ENCODE results near the gene CTR9. TPM values are rescaled to one million over a fixed set of nuclear protein-coding genes. Genes with fewer than 3 reads are reported as not detected.

The CTR9 gene
- polyA plus RNA-seq, 2 donors, result 11.1 to 15.9 TPM

GRCh38 chr11:10777393-10777793 lies 26.3 kb downstream of the CTR9 start:
- Histone ChIP-seq H3K27me3 (ENCODE audit: control insufficient read depth in 1 of 2, insufficient read depth in 2 of 2, low read length in 2 of 2) (no peaks in the 10 kb centered on the region), H3K27ac (ENCODE audit: low read depth in 2 of 2, low read length in 1 of 2) (no peak overlapping the region), H3K4me3 (ENCODE audit: low read depth in 1 of 2, low read length in 2 of 2) (no peak overlapping the region), H3K36me3 (ENCODE audit: control insufficient read depth in 2 of 2, insufficient read depth in 2 of 2, low read length in 1 of 2) (peaks cover 6 to 16% of the 10 kb centered on the region in 2 donors), H3K9me3 (ENCODE audit: control insufficient read depth in 2 of 2, insufficient read depth in 1 of 2, low read depth in 1 of 2, low read length in 1 of 2) (no peaks in the 10 kb centered on the region), H3K4me1 (ENCODE audit: control insufficient read depth in 2 of 2, insufficient read depth in 2 of 2, low read length in 1 of 2) (no peaks in the 10 kb centered on the region)
- 73 to 76% methylated on average over 3 of the region's 3 CpGs for WGBS, 2 donors

- Histone ChIP-seq H3K36me3 (ENCODE audit: control insufficient read depth in 2 of 2, insufficient read depth in 2 of 2, low read length in 1 of 2) (peaks cover 6 to 14% of the 10 kb centered on the region in 2 donors), H3K9me3 (ENCODE audit: control insufficient read depth in 2 of 2, insufficient read depth in 1 of 2, low read depth in 1 of 2, low read length in 1 of 2) (no peaks in the 10 kb centered on the region), H3K4me1 (ENCODE audit: control insufficient read depth in 2 of 2, insufficient read depth in 2 of 2, low read length in 1 of 2) (no peaks in the 10 kb centered on the region), H3K27ac (ENCODE audit: low read depth in 2 of 2, low read length in 1 of 2) (no peak overlapping the region), H3K4me3 (ENCODE audit: low read depth in 1 of 2, low read length in 2 of 2) (no peak overlapping the region), H3K27me3 (ENCODE audit: control insufficient read depth in 1 of 2, insufficient read depth in 2 of 2, low read length in 2 of 2) (no peaks in the 10 kb centered on the region)
- 76 to 80% methylated on average over 6 of the region's 6 CpGs for WGBS, 2 donors
Observed at GRCh38 chr11:10777806-10778205, 26.8 kb downstream of the CTR9 start.

GRCh38 chr11:10778217-10778970 lies 27.3 kb downstream of the CTR9 start:
- Histone ChIP-seq H3K4me1 (ENCODE audit: control insufficient read depth in 2 of 2, insufficient read depth in 2 of 2, low read length in 1 of 2) (no peaks in the 10 kb centered on the region), H3K27ac (ENCODE audit: low read depth in 2 of 2, low read length in 1 of 2) (no peak overlapping the region), H3K36me3 (ENCODE audit: control insufficient read depth in 2 of 2, insufficient read depth in 2 of 2, low read length in 1 of 2) (peaks cover 6 to 10% of the 10 kb centered on the region in 2 donors), H3K9me3 (ENCODE audit: control insufficient read depth in 2 of 2, insufficient read depth in 1 of 2, low read depth in 1 of 2, low read length in 1 of 2) (no peaks in the 10 kb centered on the region), H3K4me3 (ENCODE audit: low read depth in 1 of 2, low read length in 2 of 2) (no peak overlapping the region), H3K27me3 (ENCODE audit: control insufficient read depth in 1 of 2, insufficient read depth in 2 of 2, low read length in 2 of 2) (no peaks in the 10 kb centered on the region)
- 82 to 86% methylated on average over 13 of the region's 13 CpGs for WGBS, 2 donors

GRCh38 chr11:10779086-10779485 lies 28.0 kb downstream of the CTR9 start:
- Histone ChIP-seq H3K9me3 (ENCODE audit: control insufficient read depth in 2 of 2, insufficient read depth in 1 of 2, low read depth in 1 of 2, low read length in 1 of 2) (no peaks in the 10 kb centered on the region), H3K4me1 (ENCODE audit: control insufficient read depth in 2 of 2, insufficient read depth in 2 of 2, low read length in 1 of 2) (no peaks in the 10 kb centered on the region), H3K27ac (ENCODE audit: low read depth in 2 of 2, low read length in 1 of 2) (no peak overlapping the region), H3K27me3 (ENCODE audit: control insufficient read depth in 1 of 2, insufficient read depth in 2 of 2, low read length in 2 of 2) (no peaks in the 10 kb centered on the region), H3K4me3 (ENCODE audit: low read depth in 1 of 2, low read length in 2 of 2) (no peak overlapping the region), H3K36me3 (ENCODE audit: control insufficient read depth in 2 of 2, insufficient read depth in 2 of 2, low read length in 1 of 2) (peaks cover 6 to 7% of the 10 kb centered on the region in 2 donors)
- WGBS, 2 donors, result 38 to 45% methylated on average over 1 of the region's 1 CpG

GRCh38 chr11:10780040-10780439 lies 29.0 kb downstream of the CTR9 start:
- Histone ChIP-seq H3K4me3 (ENCODE audit: low read depth in 1 of 2, low read length in 2 of 2) (no peak overlapping the region), H3K27ac (ENCODE audit: low read depth in 2 of 2, low read length in 1 of 2) (no peak overlapping the region), H3K4me1 (ENCODE audit: control insufficient read depth in 2 of 2, insufficient read depth in 2 of 2, low read length in 1 of 2) (no peaks in the 10 kb centered on the region), H3K36me3 (ENCODE audit: control insufficient read depth in 2 of 2, insufficient read depth in 2 of 2, low read length in 1 of 2) (peaks cover 3 to 6% of the 10 kb centered on the region in 2 donors), H3K9me3 (ENCODE audit: control insufficient read depth in 2 of 2, insufficient read depth in 1 of 2, low read depth in 1 of 2, low read length in 1 of 2) (no peaks in the 10 kb centered on the region), H3K27me3 (ENCODE audit: control insufficient read depth in 1 of 2, insufficient read depth in 2 of 2, low read length in 2 of 2) (no peaks in the 10 kb centered on the region)
- WGBS, 2 donors, result 98 to 100% methylated on average over 2 of the region's 2 CpGs

GRCh38 chr11:10784232-10785145 lies 33.4 kb downstream of the CTR9 start:
- Histone ChIP-seq H3K4me3 (ENCODE audit: low read depth in 1 of 2, low read length in 2 of 2) (no peak overlapping the region), H3K27me3 (ENCODE audit: control insufficient read depth in 1 of 2, insufficient read depth in 2 of 2, low read length in 2 of 2) (no peaks in the 10 kb centered on the region), H3K36me3 (ENCODE audit: control insufficient read depth in 2 of 2, insufficient read depth in 2 of 2, low read length in 1 of 2) (peaks cover 0 to 2% of the 10 kb centered on the region in 2 donors), H3K9me3 (ENCODE audit: control insufficient read depth in 2 of 2, insufficient read depth in 1 of 2, low read depth in 1 of 2, low read length in 1 of 2) (no peaks in the 10 kb centered on the region), H3K27ac (ENCODE audit: low read depth in 2 of 2, low read length in 1 of 2) (no peak overlapping the region), H3K4me1 (ENCODE audit: control insufficient read depth in 2 of 2, insufficient read depth in 2 of 2, low read length in 1 of 2) (no peaks in the 10 kb centered on the region)
- 56 to 64% methylated on average over 10 of the region's 10 CpGs for WGBS, 2 donors

- no peaks in the 10 kb centered on the region for H3K27me3 ChIP-seq (ENCODE audit: control insufficient read depth in 1 of 2, insufficient read depth in 2 of 2, low read length in 2 of 2)
- no peaks in the 10 kb centered on the region for H3K4me1 ChIP-seq (ENCODE audit: control insufficient read depth in 2 of 2, insufficient read depth in 2 of 2, low read length in 1 of 2)
- H3K36me3 ChIP-seq (ENCODE audit: control insufficient read depth in 2 of 2, insufficient read depth in 2 of 2, low read length in 1 of 2), result peaks cover 0 to under 1% of the 10 kb centered on the region in 2 donors
- 74 to 78% methylated on average over 4 of the region's 4 CpGs for WGBS, 2 donors
- no peak overlapping the region for H3K4me3 ChIP-seq (ENCODE audit: low read depth in 1 of 2, low read length in 2 of 2)
- H3K9me3 ChIP-seq (ENCODE audit: control insufficient read depth in 2 of 2, insufficient read depth in 1 of 2, low read depth in 1 of 2, low read length in 1 of 2), result no peaks in the 10 kb centered on the region
- H3K27ac ChIP-seq (ENCODE audit: low read depth in 2 of 2, low read length in 1 of 2), result no peak overlapping the region
Observed at GRCh38 chr11:10785146-10785474, 34.1 kb downstream of the CTR9 start.

GRCh38 chr11:10786451-10786850 lies 35.4 kb downstream of the CTR9 start:
- H3K27ac ChIP-seq (ENCODE audit: low read depth in 2 of 2, low read length in 1 of 2), result no peak overlapping the region
- H3K9me3 ChIP-seq (ENCODE audit: control insufficient read depth in 2 of 2, insufficient read depth in 1 of 2, low read depth in 1 of 2, low read length in 1 of 2), result no peaks in the 10 kb centered on the region
- H3K36me3 ChIP-seq (ENCODE audit: control insufficient read depth in 2 of 2, insufficient read depth in 2 of 2, low read length in 1 of 2), result no peaks in the 10 kb centered on the region
- WGBS, 2 donors, result 91 to 92% methylated on average over 5 of the region's 5 CpGs
- H3K27me3 ChIP-seq (ENCODE audit: control insufficient read depth in 1 of 2, insufficient read depth in 2 of 2, low read length in 2 of 2), result no peaks in the 10 kb centered on the region
- no peaks in the 10 kb centered on the region for H3K4me1 ChIP-seq (ENCODE audit: control insufficient read depth in 2 of 2, insufficient read depth in 2 of 2, low read length in 1 of 2)
- H3K4me3 ChIP-seq (ENCODE audit: low read depth in 1 of 2, low read length in 2 of 2), result no peak overlapping the region

GRCh38 chr11:10792385-10793068 lies 41.5 kb downstream of the CTR9 start:
- Histone ChIP-seq H3K4me3 (ENCODE audit: low read depth in 1 of 2, low read length in 2 of 2) (no peak overlapping the region), H3K36me3 (ENCODE audit: control insufficient read depth in 2 of 2, insufficient read depth in 2 of 2, low read length in 1 of 2) (peaks cover 2 to 6% of the 10 kb centered on the region in 2 donors), H3K9me3 (ENCODE audit: control insufficient read depth in 2 of 2, insufficient read depth in 1 of 2, low read depth in 1 of 2, low read length in 1 of 2) (no peaks in the 10 kb centered on the region), H3K27ac (ENCODE audit: low read depth in 2 of 2, low read length in 1 of 2) (no peak overlapping the region), H3K4me1 (ENCODE audit: control insufficient read depth in 2 of 2, insufficient read depth in 2 of 2, low read length in 1 of 2) (peaks cover 0 to 4% of the 10 kb centered on the region in 2 donors), H3K27me3 (ENCODE audit: control insufficient read depth in 1 of 2, insufficient read depth in 2 of 2, low read length in 2 of 2) (no peaks in the 10 kb centered on the region)
- 7 to 9% methylated on average over 24 of the region's 24 CpGs for WGBS, 2 donors
